Measurements from ENCODE around the gene FADS2. TPM values are rescaled to one million over a fixed set of nuclear protein-coding genes. Genes with fewer than 3 reads are reported as not detected.
A peak's percentile ranks its signal among the peaks of the same experiment; 100 is the strongest.

FADS2 gene
- total and polyA plus RNA-seq, 2 experiments from 2014 or later: 124 to 392 TPM

DNA sequence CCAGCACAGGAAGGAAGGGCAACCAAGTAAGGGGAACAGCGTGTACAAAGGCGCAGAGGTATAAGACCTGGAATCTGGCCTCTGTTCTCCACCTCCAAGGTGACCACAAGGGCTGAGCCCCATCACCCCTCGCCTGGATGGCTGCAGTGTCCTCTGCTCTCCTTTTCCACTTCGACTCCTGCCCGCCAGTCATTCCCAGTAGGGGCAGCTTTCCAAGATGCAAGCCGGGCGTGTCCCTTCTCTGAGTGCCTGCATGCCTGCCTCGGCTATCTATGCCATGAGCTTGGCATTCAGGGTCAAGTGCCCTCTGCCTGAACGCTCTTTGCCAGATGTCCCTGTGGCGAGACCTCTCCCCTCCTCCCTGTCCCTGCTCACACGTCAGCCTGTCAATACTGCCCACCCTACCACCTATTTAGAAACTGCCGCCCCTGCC lies 46.3 kb downstream of the FADS2 start:
- Histone ChIP-seq H2AFZ (no peak overlapping the region), H3K36me3 (ENCODE audit: insufficient read depth) (no peaks in the 10 kb centered on the region; the same call in 1 of the 2 replicates), H3K4me1 (ENCODE audit: insufficient read depth) (peaks cover 20% of the 10 kb centered on the region), H3F3A (replicated peaks; ENCODE audit: low read depth) (peaks cover 12% of the 10 kb centered on the region; the same call in 1 of the 2 replicates), H4K20me1 (replicated peaks; ENCODE audit: insufficient read depth) (no peaks in the 10 kb centered on the region), H3K4me2 (0 out of 2 replicates have a peak overlapping the region, but pooled peaks have one; percentile 6), H3K4me3 (no peak overlapping the region), H3K79me2 (replicated peaks; ENCODE audit: insufficient read depth) (no peaks in the 10 kb centered on the region), H3K27me3 (ENCODE audit: insufficient read depth) (no peaks in the 10 kb centered on the region), H3K9me2 (ENCODE audit: insufficient read depth) (no peaks in the 10 kb centered on the region), H3K27ac (ENCODE audit: low read depth) (no peak overlapping the region)
- Mint-ChIP-seq H3K4me1 (peaks cover 33% of the 10 kb centered on the region), H3K36me3 (ENCODE audit: low read depth) (no peaks in the 10 kb centered on the region; the same call in 2 of the 3 replicates), H3K27me3 (ENCODE audit: insufficient read depth, low read depth, poor library complexity) (peaks cover 17% of the 10 kb centered on the region), H3K27ac (no peak overlapping the region), H3K9me3 (no peaks in the 10 kb centered on the region), H3K4me3 (no peak overlapping the region)
- no peak for ATAC-seq
- DNase-seq (ENCODE audit: low spot score): no peak
- no peak for TF ChIP-seq ZNF331 (CRISPR knock-in tag; IDR thresholded peaks at IDR 0.05; ENCODE audit: low read depth)
- TF ChIP-seq ZNF114 (CRISPR knock-in tag; IDR thresholded peaks at IDR 0.05): no peak
- TF ChIP-seq EZH2 (IDR thresholded peaks at IDR 0.05; ENCODE audit: low read depth, unreplicated experiment): no peak
- TF ChIP-seq, protein P1, sequence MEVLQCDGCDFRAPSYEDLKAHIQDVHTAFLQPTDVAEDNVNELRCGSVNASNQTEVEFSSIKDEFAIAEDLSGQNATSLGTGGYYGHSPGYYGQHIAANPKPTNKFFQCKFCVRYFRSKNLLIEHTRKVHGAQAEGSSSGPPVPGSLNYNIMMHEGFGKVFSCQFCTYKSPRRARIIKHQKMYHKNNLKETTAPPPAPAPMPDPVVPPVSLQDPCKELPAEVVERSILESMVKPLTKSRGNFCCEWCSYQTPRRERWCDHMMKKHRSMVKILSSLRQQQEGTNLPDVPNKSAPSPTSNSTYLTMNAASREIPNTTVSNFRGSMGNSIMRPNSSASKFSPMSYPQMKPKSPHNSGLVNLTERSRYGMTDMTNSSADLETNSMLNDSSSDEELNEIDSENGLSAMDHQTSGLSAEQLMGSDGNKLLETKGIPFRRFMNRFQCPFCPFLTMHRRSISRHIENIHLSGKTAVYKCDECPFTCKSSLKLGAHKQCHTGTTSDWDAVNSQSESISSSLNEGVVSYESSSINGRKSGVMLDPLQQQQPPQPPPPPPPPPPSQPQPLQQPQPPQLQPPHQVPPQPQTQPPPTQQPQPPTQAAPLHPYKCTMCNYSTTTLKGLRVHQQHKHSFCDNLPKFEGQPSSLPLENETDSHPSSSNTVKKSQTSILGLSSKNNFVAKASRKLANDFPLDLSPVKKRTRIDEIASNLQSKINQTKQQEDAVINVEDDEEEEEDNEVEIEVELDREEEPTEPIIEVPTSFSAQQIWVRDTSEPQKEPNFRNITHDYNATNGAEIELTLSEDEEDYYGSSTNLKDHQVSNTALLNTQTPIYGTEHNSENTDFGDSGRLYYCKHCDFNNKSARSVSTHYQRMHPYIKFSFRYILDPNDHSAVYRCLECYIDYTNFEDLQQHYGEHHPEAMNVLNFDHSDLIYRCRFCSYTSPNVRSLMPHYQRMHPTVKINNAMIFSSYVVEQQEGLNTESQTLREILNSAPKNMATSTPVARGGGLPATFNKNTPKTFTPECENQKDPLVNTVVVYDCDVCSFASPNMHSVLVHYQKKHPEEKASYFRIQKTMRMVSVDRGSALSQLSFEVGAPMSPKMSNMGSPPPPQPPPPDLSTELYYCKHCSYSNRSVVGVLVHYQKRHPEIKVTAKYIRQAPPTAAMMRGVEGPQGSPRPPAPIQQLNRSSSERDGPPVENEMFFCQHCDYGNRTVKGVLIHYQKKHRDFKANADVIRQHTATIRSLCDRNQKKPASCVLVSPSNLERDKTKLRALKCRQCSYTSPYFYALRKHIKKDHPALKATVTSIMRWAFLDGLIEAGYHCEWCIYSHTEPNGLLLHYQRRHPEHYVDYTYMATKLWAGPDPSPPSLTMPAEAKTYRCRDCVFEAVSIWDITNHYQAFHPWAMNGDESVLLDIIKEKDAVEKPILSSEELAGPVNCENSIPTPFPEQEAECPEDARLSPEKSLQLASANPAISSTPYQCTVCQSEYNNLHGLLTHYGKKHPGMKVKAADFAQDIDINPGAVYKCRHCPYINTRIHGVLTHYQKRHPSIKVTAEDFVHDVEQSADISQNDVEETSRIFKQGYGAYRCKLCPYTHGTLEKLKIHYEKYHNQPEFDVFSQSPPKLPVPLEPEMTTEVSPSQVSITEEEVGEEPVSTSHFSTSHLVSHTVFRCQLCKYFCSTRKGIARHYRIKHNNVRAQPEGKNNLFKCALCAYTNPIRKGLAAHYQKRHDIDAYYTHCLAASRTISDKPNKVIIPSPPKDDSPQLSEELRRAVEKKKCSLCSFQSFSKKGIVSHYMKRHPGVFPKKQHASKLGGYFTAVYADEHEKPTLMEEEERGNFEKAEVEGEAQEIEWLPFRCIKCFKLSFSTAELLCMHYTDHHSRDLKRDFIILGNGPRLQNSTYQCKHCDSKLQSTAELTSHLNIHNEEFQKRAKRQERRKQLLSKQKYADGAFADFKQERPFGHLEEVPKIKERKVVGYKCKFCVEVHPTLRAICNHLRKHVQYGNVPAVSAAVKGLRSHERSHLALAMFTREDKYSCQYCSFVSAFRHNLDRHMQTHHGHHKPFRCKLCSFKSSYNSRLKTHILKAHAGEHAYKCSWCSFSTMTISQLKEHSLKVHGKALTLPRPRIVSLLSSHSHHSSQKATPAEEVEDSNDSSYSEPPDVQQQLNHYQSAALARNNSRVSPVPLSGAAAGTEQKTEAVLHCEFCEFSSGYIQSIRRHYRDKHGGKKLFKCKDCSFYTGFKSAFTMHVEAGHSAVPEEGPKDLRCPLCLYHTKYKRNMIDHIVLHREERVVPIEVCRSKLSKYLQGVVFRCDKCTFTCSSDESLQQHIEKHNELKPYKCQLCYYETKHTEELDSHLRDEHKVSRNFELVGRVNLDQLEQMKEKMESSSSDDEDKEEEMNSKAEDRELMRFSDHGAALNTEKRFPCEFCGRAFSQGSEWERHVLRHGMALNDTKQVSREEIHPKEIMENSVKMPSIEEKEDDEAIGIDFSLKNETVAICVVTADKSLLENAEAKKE (CRISPR knock-in tag; IDR thresholded peaks at IDR 0.05): no peak
- no peak for TF ChIP-seq JUNB (IDR thresholded peaks at IDR 0.05; ENCODE audit: unreplicated experiment)
- TF ChIP-seq POLR2AphosphoS5 (IDR thresholded peaks at IDR 0.05; ENCODE audit: low read depth): no peak
- TF ChIP-seq STAT1 (IDR thresholded peaks at IDR 0.05; ENCODE audit: unreplicated experiment): no peak
- TF ChIP-seq, protein P2, sequence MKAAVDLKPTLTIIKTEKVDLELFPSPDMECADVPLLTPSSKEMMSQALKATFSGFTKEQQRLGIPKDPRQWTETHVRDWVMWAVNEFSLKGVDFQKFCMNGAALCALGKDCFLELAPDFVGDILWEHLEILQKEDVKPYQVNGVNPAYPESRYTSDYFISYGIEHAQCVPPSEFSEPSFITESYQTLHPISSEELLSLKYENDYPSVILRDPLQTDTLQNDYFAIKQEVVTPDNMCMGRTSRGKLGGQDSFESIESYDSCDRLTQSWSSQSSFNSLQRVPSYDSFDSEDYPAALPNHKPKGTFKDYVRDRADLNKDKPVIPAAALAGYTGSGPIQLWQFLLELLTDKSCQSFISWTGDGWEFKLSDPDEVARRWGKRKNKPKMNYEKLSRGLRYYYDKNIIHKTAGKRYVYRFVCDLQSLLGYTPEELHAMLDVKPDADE (IDR thresholded peaks at IDR 0.05): no peak
- TF ChIP-seq, protein P3, sequence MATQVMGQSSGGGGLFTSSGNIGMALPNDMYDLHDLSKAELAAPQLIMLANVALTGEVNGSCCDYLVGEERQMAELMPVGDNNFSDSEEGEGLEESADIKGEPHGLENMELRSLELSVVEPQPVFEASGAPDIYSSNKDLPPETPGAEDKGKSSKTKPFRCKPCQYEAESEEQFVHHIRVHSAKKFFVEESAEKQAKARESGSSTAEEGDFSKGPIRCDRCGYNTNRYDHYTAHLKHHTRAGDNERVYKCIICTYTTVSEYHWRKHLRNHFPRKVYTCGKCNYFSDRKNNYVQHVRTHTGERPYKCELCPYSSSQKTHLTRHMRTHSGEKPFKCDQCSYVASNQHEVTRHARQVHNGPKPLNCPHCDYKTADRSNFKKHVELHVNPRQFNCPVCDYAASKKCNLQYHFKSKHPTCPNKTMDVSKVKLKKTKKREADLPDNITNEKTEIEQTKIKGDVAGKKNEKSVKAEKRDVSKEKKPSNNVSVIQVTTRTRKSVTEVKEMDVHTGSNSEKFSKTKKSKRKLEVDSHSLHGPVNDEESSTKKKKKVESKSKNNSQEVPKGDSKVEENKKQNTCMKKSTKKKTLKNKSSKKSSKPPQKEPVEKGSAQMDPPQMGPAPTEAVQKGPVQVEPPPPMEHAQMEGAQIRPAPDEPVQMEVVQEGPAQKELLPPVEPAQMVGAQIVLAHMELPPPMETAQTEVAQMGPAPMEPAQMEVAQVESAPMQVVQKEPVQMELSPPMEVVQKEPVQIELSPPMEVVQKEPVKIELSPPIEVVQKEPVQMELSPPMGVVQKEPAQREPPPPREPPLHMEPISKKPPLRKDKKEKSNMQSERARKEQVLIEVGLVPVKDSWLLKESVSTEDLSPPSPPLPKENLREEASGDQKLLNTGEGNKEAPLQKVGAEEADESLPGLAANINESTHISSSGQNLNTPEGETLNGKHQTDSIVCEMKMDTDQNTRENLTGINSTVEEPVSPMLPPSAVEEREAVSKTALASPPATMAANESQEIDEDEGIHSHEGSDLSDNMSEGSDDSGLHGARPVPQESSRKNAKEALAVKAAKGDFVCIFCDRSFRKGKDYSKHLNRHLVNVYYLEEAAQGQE (IDR thresholded peaks at IDR 0.05; ENCODE audit: unreplicated experiment): no peak
- TF ChIP-seq NANOG (IDR thresholded peaks at IDR 0.05; ENCODE audit: borderline replicate concordance): no peak
- TF ChIP-seq, protein P4, sequence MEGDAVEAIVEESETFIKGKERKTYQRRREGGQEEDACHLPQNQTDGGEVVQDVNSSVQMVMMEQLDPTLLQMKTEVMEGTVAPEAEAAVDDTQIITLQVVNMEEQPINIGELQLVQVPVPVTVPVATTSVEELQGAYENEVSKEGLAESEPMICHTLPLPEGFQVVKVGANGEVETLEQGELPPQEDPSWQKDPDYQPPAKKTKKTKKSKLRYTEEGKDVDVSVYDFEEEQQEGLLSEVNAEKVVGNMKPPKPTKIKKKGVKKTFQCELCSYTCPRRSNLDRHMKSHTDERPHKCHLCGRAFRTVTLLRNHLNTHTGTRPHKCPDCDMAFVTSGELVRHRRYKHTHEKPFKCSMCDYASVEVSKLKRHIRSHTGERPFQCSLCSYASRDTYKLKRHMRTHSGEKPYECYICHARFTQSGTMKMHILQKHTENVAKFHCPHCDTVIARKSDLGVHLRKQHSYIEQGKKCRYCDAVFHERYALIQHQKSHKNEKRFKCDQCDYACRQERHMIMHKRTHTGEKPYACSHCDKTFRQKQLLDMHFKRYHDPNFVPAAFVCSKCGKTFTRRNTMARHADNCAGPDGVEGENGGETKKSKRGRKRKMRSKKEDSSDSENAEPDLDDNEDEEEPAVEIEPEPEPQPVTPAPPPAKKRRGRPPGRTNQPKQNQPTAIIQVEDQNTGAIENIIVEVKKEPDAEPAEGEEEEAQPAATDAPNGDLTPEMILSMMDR (conservative IDR thresholded peaks at IDR 0.05; ENCODE audit: low read depth in 2 of 2): no peak
- no peak for TF ChIP-seq EZH2phosphoT487 (IDR thresholded peaks at IDR 0.05; ENCODE audit: unreplicated experiment)
- TF ChIP-seq CREB1 (CRISPR knock-in tag; IDR thresholded peaks at IDR 0.05; ENCODE audit: low read depth): no peak
